SK-N-MC (cell line): Measurements from ENCODE around the gene SLC51B.

ENCODE experiments used
- EZH2 ChIP-seq: fragments of 200-600 bp; sonication (generic); IDR thresholded peaks from one replicate; pipeline ENCODE4 v1.6.1; 2017; ENCODE audit warnings: antibody characterized with exemption
- FOXP2 ChIP-seq: optimal IDR thresholded peaks from 2 replicates; pipeline ENCODE3; 2011; ENCODE audit warnings: mild to moderate bottlenecking, moderate library complexity; ENCODE audit not compliant: insufficient read depth; ENCODE audit errors: extremely low read length, control extremely low read depth
- POLR2AphosphoS5 ChIP-seq: IDR thresholded peaks from 2 replicates; pipeline ENCODE4 v1.6.1; 2012; ENCODE audit warnings: mild to moderate bottlenecking, low read depth, low read length, borderline replicate concordance

DNA sequence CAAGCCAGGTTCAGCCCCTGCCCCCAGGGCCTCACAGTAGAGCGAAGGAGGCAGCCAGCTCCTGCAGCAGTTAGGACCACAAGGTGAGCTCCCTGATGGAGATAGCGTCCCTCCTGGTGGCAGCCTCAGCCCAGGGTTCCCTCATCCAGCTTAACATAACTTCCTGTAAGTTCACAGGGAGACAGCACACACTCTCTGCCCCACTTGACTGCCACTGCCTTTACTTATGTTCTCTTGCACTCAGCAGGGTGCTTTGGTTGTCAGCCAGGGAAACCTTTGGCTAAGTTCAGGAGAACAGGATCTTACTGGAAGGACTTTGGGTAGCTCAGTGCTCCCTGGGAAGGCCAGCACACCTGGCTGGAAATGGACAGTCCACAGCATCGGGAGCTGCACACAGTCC, 42.2 kb downstream of the SLC51B start:
- TF ChIP-seq EZH2 (no peak), POLR2AphosphoS5 (no peak), FOXP2 (no peak)
